Adrenal gland (tissue), 5 donors: ENCODE measurements around the gene ENDOV.

Experiments used
- CTCF ChIP-seq, 6 experiments: fragments of 450-650 bp in 4 of 6; fragments of 200-600 bp in 2 of 6; sonication (generic) in 1 of 6; IDR thresholded peaks; 1 replicate in 5 of 6; 2 replicates in 1 of 6; pipeline versions ENCODE4 v1.5.1 to v1.8.0; 2016 to 2021; ENCODE audit warnings: antibody characterized with exemption in 6 of 6, mild to moderate bottlenecking in 2 of 6, moderate library complexity in 1 of 6
- POLR2A ChIP-seq, 2 donors: fragments of 450-650 bp; IDR thresholded peaks; one replicate each; pipeline ENCODE4 v1.6.1; 2017; ENCODE audit warnings: antibody characterized with exemption in 2 of 2, mild to moderate bottlenecking in 2 of 2, moderate library complexity in 1 of 2
- donor health status: DM: no; HTN: no; CAD: no.

- TF ChIP-seq CTCF (IDR thresholded peaks at IDR 0.05) (no peak), POLR2A (IDR thresholded peaks at IDR 0.05) (no peak)
Observed at GRCh38 chr17:80482058-80482318, 67.0 kb downstream of the ENDOV start.
